Posterior vena cava (tissue), 2 donors: ENCODE measurements around the gene ARHGAP25. TPM values are rescaled to one million over a fixed set of nuclear protein-coding genes. Genes with fewer than 3 reads are reported as not detected.

Source experiments
- DNase-seq: peaks from one replicate; pipeline ENCODE4 v3.0.0-alpha.2; 2020; ENCODE audit warnings: low spot score
- intact Hi-C, 2 donors: fragments of 100-400 bp; cut with DNase I; formaldehyde crosslinking; loops; one replicate each; pipeline versions ENCODE4 v1.14.1 to v1.14.2; 2022 to 2023
- total RNA-seq, 2 donors: library from RNA; stranded (reverse); fragmentation: NEBNext Ultra II Directional; extraction: Animal tissue kit (Norgen Biotek cat#: 25700); gene quantifications; one replicate each; pipeline ENCODE4 v1.2.1, GENCODE V29; 2021
- donor health status: DM: yes; HTN: yes; CAD: no.
- donor health status: DM: yes; HTN: yes; CAD: no.

The ARHGAP25 gene
- total RNA-seq, 2 donors from 2014 or later = 8.1 to 10.7 TPM

DNA sequence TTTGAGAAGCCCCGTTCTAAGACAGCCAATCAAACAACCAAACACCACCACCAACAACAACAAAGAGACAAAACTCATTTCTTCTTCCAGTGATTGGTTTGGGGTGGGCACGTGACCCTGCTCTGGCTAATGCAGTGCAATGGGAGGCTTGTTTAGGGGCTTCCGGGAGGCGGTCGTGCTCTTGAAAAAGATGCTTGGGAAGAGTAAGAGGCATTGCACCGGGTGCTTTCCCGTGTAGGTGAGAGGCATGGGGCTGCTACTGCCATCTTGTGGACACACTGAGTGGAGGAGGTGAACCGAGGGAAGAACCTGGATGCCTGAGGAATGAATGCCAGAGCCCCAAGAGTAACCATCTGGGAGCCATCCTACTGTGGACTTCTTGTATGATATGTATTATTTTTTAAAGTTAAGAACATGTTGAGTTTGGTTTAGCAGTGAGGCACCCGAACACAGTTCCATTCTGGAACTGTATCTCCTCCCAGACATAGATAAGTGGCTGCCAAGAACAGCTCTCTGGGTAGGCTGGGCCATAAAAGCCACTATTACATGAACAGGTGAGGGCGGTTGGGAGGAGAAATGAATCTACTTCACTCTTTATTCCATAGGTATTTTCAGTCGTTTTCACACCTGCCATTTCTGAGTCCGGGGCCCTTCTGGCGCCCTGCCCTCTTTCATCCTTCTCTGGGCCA is 19.1 kb upstream of the ARHGAP25 start:
- DNase-seq = no peak
- intact Hi-C loops = no loop called here

GRCh38 chr2:68716604-68717304 is 17.9 kb upstream of the ARHGAP25 start:
- intact Hi-C loops = no loop called here
- no peak for DNase-seq

DNA sequence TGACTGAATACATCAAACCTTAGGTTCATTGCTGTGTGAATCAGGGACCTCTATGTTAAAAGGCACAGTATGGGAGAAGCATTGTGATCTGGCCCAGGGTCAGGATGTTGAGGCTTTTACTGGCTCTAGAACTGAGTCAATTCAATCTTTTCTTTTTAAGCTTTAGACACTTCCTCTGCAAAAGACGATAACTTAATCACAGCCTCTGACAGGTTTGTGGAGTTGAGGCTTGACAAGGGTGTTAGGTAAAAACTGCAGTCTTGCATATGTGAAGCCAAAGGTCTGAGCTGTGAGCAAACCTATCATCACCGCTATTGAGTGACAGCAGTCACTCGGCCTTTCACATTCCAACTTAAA is 17.3 kb upstream of the ARHGAP25 start:
- intact Hi-C loops = no loop called here
- DNase-seq = no peak

- intact Hi-C loops = no loop called here
- no peak for DNase-seq
These were observed 14.7 kb upstream of the ARHGAP25 start for GRCh38 chr2:68719912-68720311.

- DNase-seq = no peak
- intact Hi-C loops = no loop called here
These were observed 13.9 kb upstream of the ARHGAP25 start for GRCh38 chr2:68720665-68721064.

DNA sequence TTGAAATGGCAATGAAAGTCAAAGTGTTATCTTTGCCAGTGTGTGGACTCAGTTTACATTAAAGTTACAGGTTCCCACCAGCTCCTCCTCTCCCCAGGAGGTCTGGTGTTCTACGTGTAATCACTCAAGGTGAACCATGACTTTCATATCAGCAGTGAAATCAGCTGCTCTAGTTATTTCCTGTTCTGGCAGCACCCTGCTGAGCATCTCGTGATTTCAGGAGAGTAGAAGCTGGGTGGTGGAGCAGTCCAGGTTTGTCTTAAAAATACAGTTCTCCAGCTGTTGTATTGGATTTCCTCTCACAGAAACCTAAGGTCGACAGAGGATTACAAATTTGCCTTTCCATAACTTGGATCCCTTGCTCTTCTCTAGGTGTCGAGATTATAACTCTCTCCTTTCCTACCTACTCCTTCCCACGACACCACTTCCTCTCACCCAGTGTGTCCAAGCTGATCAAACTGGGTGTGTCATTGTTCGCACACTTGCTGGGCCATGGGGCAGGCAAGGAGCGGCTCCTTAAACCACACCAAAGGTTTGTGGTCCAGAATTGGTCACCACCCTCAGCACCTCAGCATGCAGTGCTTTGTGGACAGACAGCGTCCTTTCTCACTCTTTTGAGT is 13.0 kb upstream of the ARHGAP25 start:
- no peak for DNase-seq
- intact Hi-C loops = no loop called here

GRCh38 chr2:68722712-68723111 is 11.9 kb upstream of the ARHGAP25 start:
- intact Hi-C loops = no loop called here
- DNase-seq = no peak

DNA sequence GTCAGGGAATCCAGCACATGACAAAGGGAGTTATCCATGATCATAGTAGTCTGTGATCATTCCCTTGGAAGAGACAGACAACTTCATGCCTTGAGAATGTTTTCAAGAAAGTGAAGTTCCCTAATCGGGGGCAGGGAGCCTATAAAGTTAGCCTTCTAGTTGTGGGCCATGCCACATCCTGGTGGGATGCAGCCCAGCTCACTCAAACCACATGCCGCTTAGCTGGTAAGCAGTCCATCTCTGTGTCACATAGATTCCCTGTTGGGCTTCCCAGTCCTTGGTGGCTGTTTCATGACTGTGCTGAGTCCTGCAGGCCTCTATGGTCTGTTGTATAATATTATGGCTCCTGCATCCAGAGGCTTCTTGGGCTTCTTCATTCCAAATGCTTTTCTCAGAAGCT is 11.4 kb upstream of the ARHGAP25 start:
- intact Hi-C loops = no loop called here

DNA sequence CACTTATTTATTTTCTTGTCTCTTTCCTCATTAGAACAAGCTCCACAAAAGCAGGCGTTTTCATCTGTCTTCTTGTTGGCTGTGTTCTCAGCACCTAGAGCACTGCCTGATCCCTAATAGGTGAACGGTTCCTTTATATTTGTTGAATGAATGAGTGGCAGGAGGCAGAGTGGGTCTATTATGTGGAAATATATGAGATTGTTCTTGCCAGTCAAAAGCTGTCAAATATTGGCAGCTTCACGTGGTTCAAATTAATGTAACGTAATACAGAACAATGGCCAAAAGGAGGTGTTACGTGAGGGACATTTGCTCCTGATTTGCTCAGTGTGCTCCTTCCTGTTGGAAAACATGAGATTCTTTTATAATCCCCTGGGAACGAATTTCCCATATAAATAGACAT is 8.5 kb upstream of the ARHGAP25 start:
- intact Hi-C loops = no loop called here
- DNase-seq = no peak

More for the DNA sequence above, 11.4 kb upstream of the ARHGAP25 start:
- no peak for DNase-seq

DNA sequence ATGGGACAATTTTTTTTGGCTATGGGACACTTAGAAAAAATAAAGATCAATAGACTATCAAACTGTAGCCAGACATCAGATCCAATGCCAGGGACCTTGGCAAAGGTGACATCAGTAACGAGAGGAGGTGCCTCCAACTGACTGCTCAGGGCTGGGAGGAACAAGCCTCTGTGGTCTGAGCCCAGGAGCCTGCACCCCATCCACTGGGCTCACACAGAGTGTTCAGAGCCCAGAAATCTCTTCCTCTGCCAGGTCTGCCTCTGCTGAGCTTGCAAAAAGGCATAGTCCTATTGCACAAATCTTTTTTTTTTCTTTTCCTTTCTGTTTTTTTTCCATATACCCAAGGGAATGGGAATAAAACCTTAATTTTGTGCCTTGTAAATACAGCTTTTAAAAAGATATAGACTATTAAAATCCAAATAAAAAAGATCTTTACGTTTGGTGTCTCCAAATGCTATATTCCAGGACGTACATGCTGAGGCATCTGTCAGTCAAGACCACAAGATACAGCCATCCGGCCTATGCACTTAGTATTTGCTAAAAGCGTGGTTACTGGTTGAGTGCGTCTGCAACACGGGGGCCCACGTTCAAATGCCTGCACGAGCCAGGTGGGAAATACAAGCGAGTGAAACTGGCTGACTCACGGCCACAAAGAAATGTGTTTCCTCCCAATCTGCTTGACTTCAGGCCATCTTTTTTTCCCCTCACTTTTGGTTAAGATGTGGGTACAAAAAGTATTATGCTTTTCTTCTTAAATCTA is 7.8 kb upstream of the ARHGAP25 start:
- no peak for DNase-seq
- intact Hi-C loops = no loop called here

DNA sequence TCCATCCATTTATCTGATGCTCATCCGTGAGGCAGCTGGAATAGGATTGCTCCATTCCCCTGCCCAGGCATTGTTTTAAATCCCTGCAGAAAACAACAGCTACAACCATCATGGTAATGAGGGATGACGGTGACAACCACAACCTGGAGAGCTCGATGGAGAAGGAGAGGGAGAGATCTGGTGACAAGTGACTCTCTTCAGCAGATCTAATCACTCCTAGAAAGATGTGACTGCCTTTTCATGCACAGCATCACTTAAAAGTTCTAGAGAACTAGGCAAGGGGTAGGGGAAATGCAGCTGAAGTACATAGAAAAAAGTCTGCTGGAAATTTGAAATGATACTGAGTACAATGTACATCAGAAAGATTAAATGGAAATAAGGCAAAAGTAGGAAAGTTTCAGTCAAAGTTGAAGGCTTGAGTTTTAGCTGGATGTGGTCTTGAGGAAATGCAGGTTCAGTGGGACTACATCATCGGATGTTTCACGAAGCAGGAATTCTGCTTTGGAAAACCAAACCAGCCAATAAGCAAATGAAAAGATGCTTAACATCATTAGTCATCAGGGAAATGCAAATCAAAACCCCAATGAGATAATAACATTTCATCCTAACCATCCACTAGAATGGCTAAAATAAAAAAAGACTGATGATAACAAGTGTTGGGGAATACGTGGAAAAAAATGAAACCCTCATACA is 6.8 kb upstream of the ARHGAP25 start:
- intact Hi-C loops = no loop called here
- no peak for DNase-seq

DNA sequence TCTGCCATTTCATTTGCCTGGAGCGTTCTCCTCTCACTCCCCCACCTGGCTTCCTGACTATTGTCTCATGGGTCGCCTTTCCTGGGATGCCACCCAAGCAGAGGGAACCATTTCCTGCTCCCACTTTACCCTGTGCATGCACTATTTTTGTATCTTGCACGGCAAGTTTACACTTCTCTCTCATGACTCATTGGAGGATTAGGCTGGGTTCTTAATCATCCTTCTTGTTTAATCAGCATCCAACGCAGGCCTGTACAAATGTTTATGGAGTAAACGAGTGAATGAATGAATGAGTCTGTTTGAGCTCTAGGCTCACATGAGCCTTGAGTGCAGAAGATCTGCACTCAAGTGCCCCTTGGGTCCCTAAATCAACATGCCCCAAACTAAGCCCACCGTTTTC is 3.8 kb upstream of the ARHGAP25 start:
- intact Hi-C loops = no loop called here
- DNase-seq = no peak

DNA sequence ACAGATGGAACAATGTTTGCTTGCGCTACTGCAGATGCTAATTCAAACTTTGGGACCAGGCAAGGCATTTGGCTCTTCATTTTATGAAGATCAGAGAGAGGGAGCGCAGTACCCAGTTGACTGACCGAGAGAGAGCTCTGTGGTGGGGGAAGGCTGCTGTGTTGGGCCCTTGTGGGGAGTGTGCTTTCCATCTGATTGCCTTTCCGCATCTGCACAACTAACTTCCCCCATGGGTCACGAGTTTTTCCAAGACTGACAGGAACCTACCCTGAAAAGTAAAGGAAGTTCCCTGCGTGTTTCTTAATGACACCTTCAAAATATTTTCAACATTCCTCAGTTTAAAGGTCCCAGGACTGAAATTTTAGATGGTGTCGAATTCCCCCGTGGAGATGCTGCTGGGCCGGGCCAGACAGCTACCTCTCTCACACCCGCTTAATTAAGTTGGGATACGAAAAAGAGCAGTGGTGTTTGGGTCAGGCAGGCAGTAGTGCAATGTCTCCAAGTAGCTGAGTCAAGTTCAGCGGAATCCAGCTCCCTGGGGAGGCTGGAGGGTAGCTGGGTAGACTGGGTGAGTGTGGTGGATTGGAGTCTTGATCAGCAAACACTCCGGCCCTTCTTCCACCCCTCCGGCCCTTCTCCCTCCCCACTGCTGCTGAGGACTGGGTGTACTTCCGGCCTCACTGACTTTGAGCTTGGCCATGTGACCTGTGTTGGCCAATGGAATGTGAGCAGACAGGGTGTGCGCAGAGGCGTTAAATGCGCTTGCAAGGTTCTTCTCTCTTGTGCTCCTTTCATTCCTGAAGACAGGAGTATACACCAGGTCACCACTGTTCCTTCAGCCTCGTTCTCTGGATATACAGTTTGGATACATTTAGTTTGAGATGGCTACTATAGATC is 2.3 kb upstream of the ARHGAP25 start:
- intact Hi-C loops = no loop called here
- no peak for DNase-seq

- no peak for DNase-seq
- intact Hi-C loops = no loop called here
These were observed 1.2 kb upstream of the ARHGAP25 start for GRCh38 chr2:68733365-68733764.

DNA sequence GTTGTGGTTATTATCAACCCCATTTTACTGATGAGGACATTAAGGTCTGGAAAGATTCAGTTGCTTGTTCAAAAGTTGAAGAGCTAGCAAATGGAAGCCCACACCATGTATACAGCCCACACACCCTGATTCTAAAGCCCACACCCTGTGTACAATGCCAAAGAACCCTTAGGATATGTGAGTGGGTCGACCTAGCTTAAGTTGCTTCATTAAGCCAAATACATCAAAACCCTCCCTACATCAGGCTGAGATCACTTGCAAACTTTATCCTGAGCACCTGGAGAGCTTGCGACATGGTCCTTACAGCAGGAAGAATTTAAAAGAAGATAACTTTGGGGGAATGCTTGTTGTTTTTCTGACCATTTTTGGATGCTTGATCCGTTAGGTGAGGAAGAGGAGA is 435 bp upstream of the ARHGAP25 start:
- intact Hi-C loops = no loop called here
- no peak for DNase-seq

- intact Hi-C loops = no loop called here
These were observed 1.5 kb downstream of the ARHGAP25 start for GRCh38 chr2:68736086-68736485.

GRCh38 chr2:68737711-68738110 is 3.1 kb downstream of the ARHGAP25 start:
- DNase-seq = no peak
- intact Hi-C loops = no loop called here

More at GRCh38 chr2:68736086-68736485, 1.5 kb downstream of the ARHGAP25 start:
- DNase-seq = no peak

GRCh38 chr2:68738906-68739594 is 4.4 kb downstream of the ARHGAP25 start:
- intact Hi-C loops = no loop called here
- no peak for DNase-seq
